CD4-positive, alpha-beta memory T cell (primary cell): ENCODE measurements around the gene DMAC2L. TPM values are rescaled to one million over a fixed set of nuclear protein-coding genes. Genes with fewer than 3 reads are reported as not detected.
"Not testable (repeated sequence)": the region's sequence is repeated elsewhere in the genome, so short reads cannot be mapped to it uniquely, and the experiment has no call there.

ENCODE experiments used
- CTCF ChIA-PET: fragments of 350-600 bp; sonication (Branson Sonifier 250); formaldehyde crosslinking; loops from one replicate; lab custom pipeline; 2021; ENCODE audit warnings: inconsistent platforms; ENCODE audit not compliant: partially characterized antibody; lab: Charles Lee
- POLR2A ChIA-PET: fragments of 350-600 bp; sonication (Branson Sonifier 250); formaldehyde crosslinking; loops from one replicate; lab custom pipeline; 2021; ENCODE audit not compliant: partially characterized antibody; lab: Charles Lee
- DNase-seq, 5 donors: peaks; one replicate each; pipeline versions ENCODE4 v3.0.0 to v3.0.0-alpha.2; 2020 to 2022; ENCODE audit warnings: mixed read lengths in 1 of 5
- H3K27ac ChIP-seq: one replicate; pipeline ENCODE4 v1.7.0; 2013; ENCODE audit warnings: low read depth, low read length
- H3K27me3 ChIP-seq: 2 replicates; pipeline ENCODE4 v1.7.0; 2013; ENCODE audit warnings: mild to moderate bottlenecking, low read length, moderate library complexity; ENCODE audit not compliant: insufficient read depth
- H3K36me3 ChIP-seq: 2 replicates; pipeline ENCODE4 v1.7.0; 2013; ENCODE audit warnings: mild to moderate bottlenecking, low read length, moderate library complexity; ENCODE audit not compliant: insufficient read depth
- H3K4me1 ChIP-seq: 2 replicates; pipeline ENCODE4 v1.7.0; 2013; ENCODE audit warnings: mild to moderate bottlenecking, low read length, moderate library complexity; ENCODE audit not compliant: insufficient read depth
- H3K4me3 ChIP-seq, 2 donors: one replicate each; pipeline ENCODE4 v1.7.0; 2013; ENCODE audit warnings: low read length in 2 of 2, mild to moderate bottlenecking in 1 of 2
- H3K9me3 ChIP-seq, 2 donors: one replicate each; pipeline ENCODE4 v1.7.0; 2013; ENCODE audit warnings: low read length in 2 of 2, control low read depth in 1 of 2; ENCODE audit not compliant: control insufficient read depth in 1 of 2
- H3K27ac Mint-ChIP-seq, 7 donors: one replicate each; pipeline ENCODE4 v1.8.0; 2020 to 2021; ENCODE audit warnings: mixed read lengths in 7 of 7, mild to moderate bottlenecking in 6 of 7, inconsistent platforms in 3 of 7, moderate library complexity in 3 of 7
- H3K27me3 Mint-ChIP-seq, 2 donors: one replicate each; pipeline ENCODE4 v1.8.0; 2020 to 2021; ENCODE audit warnings: mixed read lengths in 2 of 2
- H3K36me3 Mint-ChIP-seq, 2 donors: one replicate each; pipeline ENCODE4 v1.8.0; 2020 to 2021; ENCODE audit warnings: mixed read lengths in 2 of 2, inconsistent platforms in 1 of 2, mild to moderate bottlenecking in 1 of 2
- H3K4me1 Mint-ChIP-seq, 4 donors: one replicate each; pipeline ENCODE4 v1.8.0; 2020 to 2021; ENCODE audit warnings: mixed read lengths in 4 of 4, mild to moderate bottlenecking in 1 of 4
- H3K4me3 Mint-ChIP-seq, 8 donors: one replicate each; pipeline ENCODE4 v1.8.0; 2020 to 2021; ENCODE audit warnings: mixed read lengths in 8 of 8, mild to moderate bottlenecking in 7 of 8, moderate library complexity in 6 of 8, inconsistent platforms in 3 of 8
- H3K9me3 Mint-ChIP-seq, 8 donors: one replicate each; pipeline ENCODE4 v1.8.0; 2020 to 2021; ENCODE audit warnings: mixed read lengths in 8 of 8, mild to moderate bottlenecking in 5 of 8, inconsistent platforms in 3 of 8, moderate library complexity in 1 of 8
- intact Hi-C: fragments of 100-400 bp; cut with micrococcal nuclease; formaldehyde crosslinking; loops from one replicate; pipeline ENCODE4 v1.15.1; 2023
- polyA plus RNA-seq, 2 donors: library from polyadenylated mRNA; unstranded; fragments of 300-500 nt; fragmentation: Illumina TruSeq; gene quantifications; one replicate each; pipeline ENCODE4 v1.2.3, GENCODE V29; 2021
- total RNA-seq, 2 experiments: library from RNA; stranded (reverse); gene quantifications; one replicate each; pipeline ENCODE4 v1.2.3, GENCODE V29; 2021

Gene DMAC2L
- total and polyA plus RNA-seq, 4 experiments from 2014 or later, result 14.3 to 19.5 (median 17.4) TPM

DNA sequence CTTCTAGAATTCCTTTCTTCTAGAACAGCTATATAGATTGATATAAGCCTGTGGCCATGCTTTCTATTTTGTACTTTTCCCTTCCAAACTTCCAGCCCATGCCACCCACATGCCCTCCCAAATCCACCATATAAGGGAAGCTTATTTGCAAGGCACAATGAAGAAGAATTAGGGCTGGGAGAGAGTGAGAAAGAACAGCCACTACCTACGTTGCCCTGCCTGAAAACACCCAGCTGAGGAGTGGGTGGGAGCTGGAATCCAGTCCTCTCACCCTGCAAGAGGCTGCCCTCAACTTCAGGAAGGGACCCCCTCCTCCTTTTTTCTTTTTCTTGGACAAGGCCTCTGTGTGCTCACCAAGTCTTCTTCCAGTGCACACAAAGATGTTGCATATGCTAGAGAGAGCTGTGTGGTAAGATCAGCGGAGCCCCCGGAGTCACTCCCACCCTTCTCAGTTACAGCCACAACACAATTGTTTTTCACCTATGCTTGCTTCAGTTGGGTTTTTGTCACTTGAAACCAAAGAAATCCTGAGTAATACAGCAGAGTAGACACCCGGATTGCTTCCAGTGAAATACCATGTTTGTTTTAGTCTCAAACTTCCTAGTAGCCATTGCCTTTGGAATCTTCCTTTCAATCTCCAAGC, 45.8 kb downstream of the DMAC2L start:
- intact Hi-C loops, result no loop called here
- H3K9me3 Mint-ChIP-seq, result peaks cover 0 to 5% (median 0%) of the 10 kb centered on the region in 8 donors

DNA sequence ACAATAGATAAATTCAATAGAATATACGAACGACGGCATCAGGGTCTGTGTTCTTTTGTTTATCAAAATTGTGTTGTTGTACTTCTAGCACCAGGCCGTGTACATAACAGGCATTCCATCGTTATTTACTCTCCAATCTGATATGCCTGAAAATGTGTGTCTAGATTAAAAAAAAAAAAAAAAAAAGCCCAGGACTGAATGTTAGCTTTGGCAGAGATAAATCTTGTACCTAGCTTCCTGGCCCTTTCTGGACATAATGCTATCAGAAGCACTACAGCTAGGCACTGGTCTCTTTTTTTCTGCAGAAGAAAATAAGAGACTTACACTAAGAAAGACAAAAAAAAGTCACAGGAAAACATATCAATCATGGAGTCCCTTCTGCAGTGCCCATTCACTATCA, 47.5 kb downstream of the DMAC2L start:
- Histone ChIP-seq H3K27ac (no peak overlapping the region), H3K9me3 (no peaks in the 10 kb centered on the region), H3K36me3 (peaks cover 6% of the 10 kb centered on the region), H3K4me3 (no peak overlapping the region), H3K4me1 (peaks cover 12% of the 10 kb centered on the region), H3K27me3 (no peaks in the 10 kb centered on the region)
- H3K27me3 Mint-ChIP-seq, result no peaks in the 10 kb centered on the region
- peaks cover 0 to 5% (median 0%) of the 10 kb centered on the region in 8 donors for H3K9me3 Mint-ChIP-seq
- H3K4me3 Mint-ChIP-seq, result no peak overlapping the region
- intact Hi-C loops, result no loop called here
- ChIA-PET CTCF (interaction anchor here (0.7 to 5.3 kb wide), 4 partner anchors 10 to 39 kb away, joined by 3 to 29 read pairs (median 5); no protein-coding TSS in a partner anchor), POLR2A (interaction anchor here (0.6 kb wide), 1 partner anchor 516 kb away, joined by 3 read pairs; no protein-coding TSS in a partner anchor)
- peak overlapping the region in 1 of 7 donors; percentile 74 for H3K27ac Mint-ChIP-seq
- DNase-seq, result no peak
- H3K4me1 Mint-ChIP-seq, result peaks cover 20 to 26% (median 25%) of the 10 kb centered on the region in 4 donors
- H3K36me3 Mint-ChIP-seq, result peaks cover 32 to 41% of the 10 kb centered on the region in 2 donors

More for the DNA sequence above, 45.8 kb downstream of the DMAC2L start:
- H3K9me3 ChIP-seq, result no peaks in the 10 kb centered on the region
- peaks cover 12 to 16% (median 14%) of the 10 kb centered on the region in 4 donors for H3K4me1 Mint-ChIP-seq
- ChIA-PET POLR2A (no interaction called here), CTCF (no interaction called here)
- peaks cover 6% of the 10 kb centered on the region for H3K36me3 ChIP-seq
- H3K4me3 Mint-ChIP-seq, result no peak overlapping the region
- DNase-seq, result no peak
- no peaks in the 10 kb centered on the region for H3K4me1 ChIP-seq
- H3K27ac Mint-ChIP-seq, result peak overlapping the region in 4 of 7 donors; percentile 2 to 74 (median 26)
- peaks cover 38 to 50% of the 10 kb centered on the region in 2 donors for H3K36me3 Mint-ChIP-seq
- H3K4me3 ChIP-seq, result no peak overlapping the region
- no peaks in the 10 kb centered on the region for H3K27me3 Mint-ChIP-seq
- no peaks in the 10 kb centered on the region for H3K27me3 ChIP-seq
- no peak overlapping the region for H3K27ac ChIP-seq

DNA sequence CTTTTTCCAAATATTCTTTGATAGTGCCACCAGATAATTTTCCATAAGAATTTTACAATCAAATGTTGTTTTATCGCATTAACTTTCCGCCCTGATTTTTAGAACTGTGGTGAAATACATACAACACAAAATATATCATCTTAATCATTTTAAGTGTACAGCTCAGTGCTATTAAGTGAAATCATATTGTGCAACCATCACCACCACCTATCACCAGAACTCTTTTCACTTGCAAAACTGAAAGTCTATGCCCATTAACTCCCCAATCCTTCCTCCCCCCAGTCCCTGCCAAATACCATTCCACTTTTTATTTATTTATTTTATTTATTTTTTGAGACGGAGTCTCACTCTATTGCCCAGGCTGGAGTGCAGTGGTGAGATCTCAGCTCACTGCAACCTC, 48.0 kb downstream of the DMAC2L start:
- Mint-ChIP-seq H3K27ac (peak overlapping the region in 1 of 7 donors; percentile 74), H3K36me3 (peaks cover 32 to 41% of the 10 kb centered on the region in 2 donors), H3K9me3 (peaks cover 0 to 5% (median 0%) of the 10 kb centered on the region in 8 donors), H3K4me1 (peaks cover 20 to 30% (median 27%) of the 10 kb centered on the region in 4 donors), H3K27me3 (no peaks in the 10 kb centered on the region), H3K4me3 (peak overlapping the region in 1 of 8 donors; percentile 67)
- ChIA-PET POLR2A (interaction anchor here (0.6 kb wide), 1 partner anchor 515 kb away, joined by 3 read pairs; no protein-coding TSS in a partner anchor), CTCF (interaction anchor here (0.7 to 5.3 kb wide), 3 partner anchors 10 to 39 kb away, joined by 3 to 29 read pairs (median 7); no protein-coding TSS in a partner anchor)
- Histone ChIP-seq H3K4me3 (no peak overlapping the region), H3K27ac (no peak overlapping the region), H3K9me3 (no peaks in the 10 kb centered on the region), H3K27me3 (no peaks in the 10 kb centered on the region), H3K36me3 (peaks cover 6% of the 10 kb centered on the region), H3K4me1 (peaks cover 16% of the 10 kb centered on the region)
- no peak for DNase-seq
- intact Hi-C loops, result no loop called here

DNA sequence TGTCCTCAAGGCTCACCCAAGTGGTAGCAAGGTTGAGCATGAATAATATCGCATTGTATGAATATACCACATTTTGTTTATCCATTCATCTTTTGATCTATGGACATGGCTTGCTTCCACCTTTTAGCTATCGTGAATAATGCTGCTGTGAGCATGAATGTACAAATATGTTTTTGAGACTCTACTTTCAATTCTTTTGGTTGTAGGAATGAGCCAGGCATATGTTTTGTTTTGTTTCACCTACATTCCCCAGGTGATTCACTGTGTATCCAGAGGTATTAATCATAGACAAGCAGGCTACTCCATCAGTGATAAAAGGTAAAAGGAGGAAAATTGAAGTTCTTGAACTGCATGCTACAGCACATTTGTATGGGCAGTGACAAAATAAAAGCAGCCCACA, 48.7 kb downstream of the DMAC2L start:
- Mint-ChIP-seq H3K36me3 (peaks cover 27 to 36% of the 10 kb centered on the region in 2 donors), H3K4me3 (peak overlapping the region in 1 of 8 donors; percentile 17), H3K9me3 (peaks cover 0 to 5% (median 0%) of the 10 kb centered on the region in 8 donors), H3K27ac (peak overlapping the region in 3 of 7 donors; percentile 1 to 43 (median 7)), H3K4me1 (peaks cover 22 to 30% (median 27%) of the 10 kb centered on the region in 4 donors), H3K27me3 (no peaks in the 10 kb centered on the region)
- intact Hi-C loops, result no loop called here
- Histone ChIP-seq H3K27me3 (no peaks in the 10 kb centered on the region), H3K9me3 (no peaks in the 10 kb centered on the region), H3K4me3 (no peak overlapping the region), H3K27ac (no peak overlapping the region), H3K4me1 (peaks cover 17% of the 10 kb centered on the region), H3K36me3 (peaks cover 6% of the 10 kb centered on the region)
- POLR2A ChIA-PET, result no interaction called here
- no peak for DNase-seq
- CTCF ChIA-PET, result interaction anchor here (5.3 kb wide), 1 partner anchor 40 kb away, joined by 29 read pairs; no protein-coding TSS in a partner anchor

DNA sequence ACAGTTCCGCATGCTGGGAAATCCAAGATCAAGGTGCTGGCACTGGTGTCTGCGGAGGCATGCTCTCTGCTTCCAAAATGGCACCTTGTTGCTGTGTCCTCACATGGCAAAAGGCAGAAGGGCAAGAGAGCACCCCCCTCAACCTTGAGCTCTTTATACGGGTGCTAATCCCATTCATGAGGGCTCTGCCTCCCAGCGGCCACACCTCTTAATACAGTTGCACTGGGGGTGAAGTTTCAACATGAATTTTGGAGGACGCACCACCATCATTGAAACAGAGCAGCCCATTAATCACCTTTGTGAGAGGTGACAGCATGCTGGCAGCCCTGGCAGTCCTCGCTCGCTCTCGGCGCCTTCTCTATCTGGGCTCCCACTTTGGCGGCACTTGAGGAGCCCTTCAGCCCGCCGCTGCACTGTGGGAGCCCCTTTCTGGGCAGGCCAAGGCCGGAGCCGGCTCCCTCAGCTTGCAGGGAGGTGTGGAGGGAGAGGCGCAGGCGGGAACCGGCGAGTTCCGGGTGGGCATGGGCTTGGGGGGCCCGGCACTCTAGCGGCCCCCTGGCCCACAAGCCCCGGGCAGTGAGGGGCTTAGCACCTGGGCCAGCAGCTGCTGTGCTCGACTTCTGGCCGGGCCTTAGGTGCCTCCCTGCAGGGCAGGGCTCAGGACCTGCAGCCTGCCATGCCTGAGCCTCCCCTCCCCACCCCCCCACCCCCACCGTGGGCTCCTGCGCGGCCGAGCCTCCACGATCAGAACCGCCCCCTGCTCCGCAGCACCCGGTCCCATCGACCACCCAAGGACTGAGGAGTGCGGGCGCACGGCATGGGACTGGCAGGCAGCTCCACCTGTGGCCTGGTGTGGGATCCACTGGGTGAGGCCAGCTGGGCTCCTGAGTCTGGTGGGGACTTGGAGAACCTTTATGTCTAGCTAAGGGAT, 49.6 kb downstream of the DMAC2L start:
- not testable (repeated sequence) for H3K36me3 ChIP-seq, H3K27me3 ChIP-seq, DNase-seq, H3K27ac ChIP-seq, H3K4me3 ChIP-seq, H3K9me3 Mint-ChIP-seq, H3K27me3 Mint-ChIP-seq, H3K9me3 ChIP-seq
- intact Hi-C loops, result loop anchor here (2.0 kb wide), 2 partner anchors 41 to 49 kb away; partner anchors contain the start of genes DMAC2L and L2HGDH
- Mint-ChIP-seq H3K36me3 (peaks cover 20 to 27% of the 10 kb centered on the region in 2 donors), H3K4me1 (peaks cover 28 to 31% (median 30%) of the 10 kb centered on the region in 4 donors), H3K27ac (peak overlapping the region in 4 of 7 donors; percentile 91 to 95 (median 92)), H3K4me3 (peak overlapping the region in 4 of 8 donors; percentile 18 to 97 (median 56))
- ChIA-PET POLR2A (interaction anchor here (0.6 to 2.7 kb wide), 4 partner anchors 35 to 594 kb away, joined by 3 to 28 read pairs (median 8); partner anchors contain the start of genes CDKL1 and KLHDC2), CTCF (interaction anchor here (1.5 to 5.3 kb wide), 2 partner anchors 11 to 41 kb away, joined by 4 to 29 read pairs; no protein-coding TSS in a partner anchor)
- H3K4me1 ChIP-seq, result peaks cover 17% of the 10 kb centered on the region

DNA sequence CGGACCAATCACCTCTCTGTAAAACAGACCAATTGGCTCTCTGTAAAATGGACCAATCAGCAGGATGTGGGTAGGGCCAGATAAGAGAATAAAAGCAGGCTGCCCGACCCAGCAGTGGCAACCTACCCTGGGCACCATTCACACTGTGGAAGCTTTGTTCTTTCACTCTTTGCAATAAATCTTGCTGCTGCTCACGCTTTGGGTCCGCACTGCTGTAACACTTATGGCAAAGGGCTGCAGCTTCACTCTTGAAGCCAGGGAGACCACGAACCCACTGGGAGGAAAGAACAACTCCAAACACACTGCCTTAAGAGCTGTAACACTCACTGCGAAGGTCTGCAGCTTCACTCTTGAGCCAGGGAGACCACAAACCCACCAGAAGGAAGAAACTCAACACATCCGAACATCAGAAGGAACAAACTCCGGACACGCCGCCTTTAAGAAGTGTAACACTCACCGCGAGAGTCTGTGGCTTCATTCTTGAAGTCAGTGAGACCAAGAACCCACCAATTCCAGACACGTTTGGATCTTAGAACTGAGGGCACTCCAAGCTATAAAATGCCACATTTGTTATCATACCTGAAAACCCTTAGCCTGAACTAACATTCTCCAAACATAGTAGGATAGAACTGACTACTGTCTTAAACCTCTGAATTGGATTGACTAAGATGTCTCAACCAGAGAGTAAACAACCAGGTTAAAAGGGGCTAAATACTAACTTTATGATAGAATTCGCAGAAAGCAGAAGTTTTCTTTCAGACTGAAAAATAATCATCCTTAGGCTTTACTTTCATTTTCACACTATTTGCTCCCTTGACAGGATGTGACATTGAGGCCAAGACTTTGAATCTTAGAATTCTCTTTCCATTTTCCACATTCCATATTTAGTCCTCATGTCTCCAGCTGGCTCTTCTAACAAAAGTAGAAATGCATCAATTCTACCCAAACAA, 50.9 kb downstream of the DMAC2L start:
- Histone ChIP-seq H3K4me3 (peak overlapping the region; percentile 64 to 79), H3K36me3 (peaks cover 1% of the 10 kb centered on the region), H3K4me1 (peaks cover 17% of the 10 kb centered on the region), H3K27me3 (no peaks in the 10 kb centered on the region), H3K27ac (peak overlapping the region; percentile 73), H3K9me3 (no peaks in the 10 kb centered on the region)
- H3K27me3 Mint-ChIP-seq, result no peaks in the 10 kb centered on the region
- POLR2A ChIA-PET, result interaction anchor here (0.9 to 2.7 kb wide), 20 partner anchors 9 to 777 kb away, joined by 3 to 28 read pairs (median 4); partner anchors contain the start of genes CDKL1, DMAC2L, KLHDC2 and L2HGDH
- H3K9me3 Mint-ChIP-seq, result peaks cover 0 to 5% (median 0%) of the 10 kb centered on the region in 8 donors
- intact Hi-C loops, result loop anchor here (1.0 to 2.0 kb wide), 3 partner anchors 33 to 50 kb away; partner anchors contain the start of genes CDKL1, DMAC2L and L2HGDH
- CTCF ChIA-PET, result interaction anchor here (0.8 to 5.3 kb wide), 7 partner anchors 11 to 51 kb away, joined by 3 to 29 read pairs (median 3); partner anchors contain the start of genes DMAC2L and L2HGDH
- H3K27ac Mint-ChIP-seq, result peak overlapping the region; percentile 83 to 97 (median 93)
- H3K36me3 Mint-ChIP-seq, result peaks cover 8 to 14% of the 10 kb centered on the region in 2 donors
- DNase-seq, result peak in 4 of 5 donors; percentile 23 to 43 (median 33)
- H3K4me3 Mint-ChIP-seq, result peak overlapping the region; percentile 84 to 97 (median 90)
- peaks cover 28 to 33% (median 30%) of the 10 kb centered on the region in 4 donors for H3K4me1 Mint-ChIP-seq
